A549 (cell line): ENCODE data around the gene MRPL27.

Experiments used
- EP300 ChIP-seq, 2 experiments: fragments of >200 bp; sonication (Bioruptor Twin); formaldehyde crosslinking; IDR thresholded peaks; 2 replicates in 1 of 2; 3 replicates in 1 of 2; pipeline ENCODE4 v1.6.1; 2016 to 2017
- FOSL2 ChIP-seq, 2 experiments: fragments of 450-650 bp in 1 of 2; fragments of >200 bp in 1 of 2; sonication (Bioruptor Twin) in 1 of 2; formaldehyde crosslinking; IDR thresholded peaks; 2 replicates each; pipeline versions ENCODE4 v1.5.0 to v1.6.1; 2016 to 2020; ENCODE audit warnings: mild to moderate bottlenecking in 1 of 2, moderate library complexity in 1 of 2
- JUN ChIP-seq, 2 experiments: fragments of >200 bp; sonication (Bioruptor Twin); formaldehyde crosslinking; IDR thresholded peaks; 2 replicates in 1 of 2; 3 replicates in 1 of 2; pipeline ENCODE4 v1.6.1; 2016 to 2017
- RAD21 ChIP-seq, 2 experiments: fragments of >200 bp in 1 of 2; sonication (Bioruptor Twin) in 1 of 2; formaldehyde crosslinking in 1 of 2; IDR thresholded peaks in 1 of 2; conservative IDR thresholded peaks in 1 of 2; 2 replicates in 1 of 2; 3 replicates in 1 of 2; pipeline ENCODE4 v1.6.1; 2012 to 2018; ENCODE audit warnings: inconsistent platforms in 1 of 2
- TF ChIP-seq, protein P1 (sequence below): fragments of 200-600 bp; sonication (generic); IDR thresholded peaks from 2 replicates; pipeline ENCODE4 v1.6.1; 2016; ENCODE audit warnings: antibody characterized with exemption, mild to moderate bottlenecking, moderate library complexity
- TF ChIP-seq, protein P2 (sequence below): fragments of >200 bp; sonication (Bioruptor Twin); formaldehyde crosslinking; IDR thresholded peaks from 3 replicates; pipeline ENCODE4 v1.5.1; 2016
- TF ChIP-seq, protein P3 (sequence below): IDR thresholded peaks from 2 replicates; pipeline ENCODE4 v1.6.1; 2012

DNA sequence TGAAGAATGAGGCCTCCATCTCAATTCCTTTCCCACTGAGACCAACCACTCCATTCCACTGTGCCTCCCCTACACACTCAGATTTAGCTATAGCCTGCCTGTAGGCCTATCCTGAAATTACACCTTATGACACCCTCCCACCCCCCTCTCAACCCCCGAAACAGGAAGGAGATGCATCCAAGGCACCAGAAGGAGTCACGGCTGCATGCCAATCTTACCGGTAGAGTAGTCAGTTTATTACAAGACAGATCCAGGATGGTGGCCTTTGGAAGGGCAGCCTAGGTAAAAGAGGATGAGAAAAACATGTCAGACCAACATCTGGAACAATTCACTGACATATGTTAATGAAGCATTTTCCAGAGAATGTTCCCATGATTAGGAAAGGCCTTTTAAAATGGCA, 21.7 kb upstream of the MRPL27 start:
- TF ChIP-seq, protein P1, sequence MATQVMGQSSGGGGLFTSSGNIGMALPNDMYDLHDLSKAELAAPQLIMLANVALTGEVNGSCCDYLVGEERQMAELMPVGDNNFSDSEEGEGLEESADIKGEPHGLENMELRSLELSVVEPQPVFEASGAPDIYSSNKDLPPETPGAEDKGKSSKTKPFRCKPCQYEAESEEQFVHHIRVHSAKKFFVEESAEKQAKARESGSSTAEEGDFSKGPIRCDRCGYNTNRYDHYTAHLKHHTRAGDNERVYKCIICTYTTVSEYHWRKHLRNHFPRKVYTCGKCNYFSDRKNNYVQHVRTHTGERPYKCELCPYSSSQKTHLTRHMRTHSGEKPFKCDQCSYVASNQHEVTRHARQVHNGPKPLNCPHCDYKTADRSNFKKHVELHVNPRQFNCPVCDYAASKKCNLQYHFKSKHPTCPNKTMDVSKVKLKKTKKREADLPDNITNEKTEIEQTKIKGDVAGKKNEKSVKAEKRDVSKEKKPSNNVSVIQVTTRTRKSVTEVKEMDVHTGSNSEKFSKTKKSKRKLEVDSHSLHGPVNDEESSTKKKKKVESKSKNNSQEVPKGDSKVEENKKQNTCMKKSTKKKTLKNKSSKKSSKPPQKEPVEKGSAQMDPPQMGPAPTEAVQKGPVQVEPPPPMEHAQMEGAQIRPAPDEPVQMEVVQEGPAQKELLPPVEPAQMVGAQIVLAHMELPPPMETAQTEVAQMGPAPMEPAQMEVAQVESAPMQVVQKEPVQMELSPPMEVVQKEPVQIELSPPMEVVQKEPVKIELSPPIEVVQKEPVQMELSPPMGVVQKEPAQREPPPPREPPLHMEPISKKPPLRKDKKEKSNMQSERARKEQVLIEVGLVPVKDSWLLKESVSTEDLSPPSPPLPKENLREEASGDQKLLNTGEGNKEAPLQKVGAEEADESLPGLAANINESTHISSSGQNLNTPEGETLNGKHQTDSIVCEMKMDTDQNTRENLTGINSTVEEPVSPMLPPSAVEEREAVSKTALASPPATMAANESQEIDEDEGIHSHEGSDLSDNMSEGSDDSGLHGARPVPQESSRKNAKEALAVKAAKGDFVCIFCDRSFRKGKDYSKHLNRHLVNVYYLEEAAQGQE = no peak
- TF ChIP-seq FOSL2 (IDR thresholded peaks at IDR 0.05) = no peak
- TF ChIP-seq FOSL2 (CRISPR knock-in tag; IDR thresholded peaks at IDR 0.05) = no peak
- no peak for TF ChIP-seq JUN (IDR thresholded peaks at IDR 0.05)
- TF ChIP-seq, protein P2, sequence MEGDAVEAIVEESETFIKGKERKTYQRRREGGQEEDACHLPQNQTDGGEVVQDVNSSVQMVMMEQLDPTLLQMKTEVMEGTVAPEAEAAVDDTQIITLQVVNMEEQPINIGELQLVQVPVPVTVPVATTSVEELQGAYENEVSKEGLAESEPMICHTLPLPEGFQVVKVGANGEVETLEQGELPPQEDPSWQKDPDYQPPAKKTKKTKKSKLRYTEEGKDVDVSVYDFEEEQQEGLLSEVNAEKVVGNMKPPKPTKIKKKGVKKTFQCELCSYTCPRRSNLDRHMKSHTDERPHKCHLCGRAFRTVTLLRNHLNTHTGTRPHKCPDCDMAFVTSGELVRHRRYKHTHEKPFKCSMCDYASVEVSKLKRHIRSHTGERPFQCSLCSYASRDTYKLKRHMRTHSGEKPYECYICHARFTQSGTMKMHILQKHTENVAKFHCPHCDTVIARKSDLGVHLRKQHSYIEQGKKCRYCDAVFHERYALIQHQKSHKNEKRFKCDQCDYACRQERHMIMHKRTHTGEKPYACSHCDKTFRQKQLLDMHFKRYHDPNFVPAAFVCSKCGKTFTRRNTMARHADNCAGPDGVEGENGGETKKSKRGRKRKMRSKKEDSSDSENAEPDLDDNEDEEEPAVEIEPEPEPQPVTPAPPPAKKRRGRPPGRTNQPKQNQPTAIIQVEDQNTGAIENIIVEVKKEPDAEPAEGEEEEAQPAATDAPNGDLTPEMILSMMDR = no peak
- TF ChIP-seq, protein P3, sequence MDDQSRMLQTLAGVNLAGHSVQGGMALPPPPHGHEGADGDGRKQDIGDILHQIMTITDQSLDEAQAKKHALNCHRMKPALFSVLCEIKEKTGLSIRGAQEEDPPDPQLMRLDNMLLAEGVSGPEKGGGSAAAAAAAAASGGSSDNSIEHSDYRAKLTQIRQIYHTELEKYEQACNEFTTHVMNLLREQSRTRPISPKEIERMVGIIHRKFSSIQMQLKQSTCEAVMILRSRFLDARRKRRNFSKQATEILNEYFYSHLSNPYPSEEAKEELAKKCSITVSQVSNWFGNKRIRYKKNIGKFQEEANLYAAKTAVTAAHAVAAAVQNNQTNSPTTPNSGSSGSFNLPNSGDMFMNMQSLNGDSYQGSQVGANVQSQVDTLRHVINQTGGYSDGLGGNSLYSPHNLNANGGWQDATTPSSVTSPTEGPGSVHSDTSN = no peak
- no peak for TF ChIP-seq EP300 (IDR thresholded peaks at IDR 0.05)
- TF ChIP-seq RAD21 (conservative IDR thresholded peaks at IDR 0.05 in 1 of 2, IDR thresholded peaks at IDR 0.05 in 1 of 2) = no peak
